NB4 (cell line): Measurements from ENCODE around the gene JMJD8.

ENCODE experiments used
- DNase-seq: peaks from one replicate; pipeline ENCODE4 v3.0.0; 2010; ENCODE audit warnings: low read depth
- H3K4me3 ChIP-seq: one replicate; pipeline ENCODE4 v1.5.1; 2011; ENCODE audit warnings: mild to moderate bottlenecking, low read depth, low read length, moderate library complexity
- MYC ChIP-seq: IDR thresholded peaks from 2 replicates; pipeline ENCODE4 v1.6.1; 2011; ENCODE audit warnings: low read depth, low read length
- POLR2A ChIP-seq: IDR thresholded peaks from 2 replicates; pipeline ENCODE4 v1.6.1; 2011; ENCODE audit warnings: mild to moderate bottlenecking; ENCODE audit not compliant: insufficient read length; ENCODE audit errors: extremely low read depth
- TF ChIP-seq, protein P1 (sequence below): IDR thresholded peaks from one replicate; pipeline ENCODE4 v1.5.1; 2012; ENCODE audit warnings: low read depth, low read length
- TF ChIP-seq, protein P2 (sequence below): IDR thresholded peaks from 2 replicates; pipeline ENCODE4 v1.6.1; 2011; ENCODE audit warnings: low read depth, low read length

The JMJD8 gene

DNA sequence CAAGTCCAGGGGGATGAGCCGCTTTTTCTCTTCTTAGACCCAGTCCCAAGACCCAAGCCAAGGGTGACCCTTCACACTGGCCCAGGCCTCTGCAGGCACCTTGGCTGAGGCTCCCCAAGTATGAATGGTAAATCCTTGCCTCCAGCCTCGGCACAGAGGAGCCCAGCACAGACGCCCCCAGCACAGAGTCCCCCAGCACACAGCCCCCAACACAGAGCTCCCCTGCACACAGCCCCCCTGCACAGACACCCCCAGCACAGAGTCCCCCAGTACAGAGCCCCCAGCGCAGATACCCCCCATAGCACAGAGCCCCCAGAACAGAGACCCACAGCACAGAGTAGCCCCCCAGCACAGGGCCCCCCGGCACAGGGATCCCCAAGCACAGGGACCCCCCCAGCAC is 43.5 kb downstream of the JMJD8 start:
- H3K4me3 ChIP-seq: no peak overlapping the region
- TF ChIP-seq, protein P1, sequence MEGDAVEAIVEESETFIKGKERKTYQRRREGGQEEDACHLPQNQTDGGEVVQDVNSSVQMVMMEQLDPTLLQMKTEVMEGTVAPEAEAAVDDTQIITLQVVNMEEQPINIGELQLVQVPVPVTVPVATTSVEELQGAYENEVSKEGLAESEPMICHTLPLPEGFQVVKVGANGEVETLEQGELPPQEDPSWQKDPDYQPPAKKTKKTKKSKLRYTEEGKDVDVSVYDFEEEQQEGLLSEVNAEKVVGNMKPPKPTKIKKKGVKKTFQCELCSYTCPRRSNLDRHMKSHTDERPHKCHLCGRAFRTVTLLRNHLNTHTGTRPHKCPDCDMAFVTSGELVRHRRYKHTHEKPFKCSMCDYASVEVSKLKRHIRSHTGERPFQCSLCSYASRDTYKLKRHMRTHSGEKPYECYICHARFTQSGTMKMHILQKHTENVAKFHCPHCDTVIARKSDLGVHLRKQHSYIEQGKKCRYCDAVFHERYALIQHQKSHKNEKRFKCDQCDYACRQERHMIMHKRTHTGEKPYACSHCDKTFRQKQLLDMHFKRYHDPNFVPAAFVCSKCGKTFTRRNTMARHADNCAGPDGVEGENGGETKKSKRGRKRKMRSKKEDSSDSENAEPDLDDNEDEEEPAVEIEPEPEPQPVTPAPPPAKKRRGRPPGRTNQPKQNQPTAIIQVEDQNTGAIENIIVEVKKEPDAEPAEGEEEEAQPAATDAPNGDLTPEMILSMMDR: no peak
- no peak for TF ChIP-seq POLR2A
- TF ChIP-seq, protein P2, sequence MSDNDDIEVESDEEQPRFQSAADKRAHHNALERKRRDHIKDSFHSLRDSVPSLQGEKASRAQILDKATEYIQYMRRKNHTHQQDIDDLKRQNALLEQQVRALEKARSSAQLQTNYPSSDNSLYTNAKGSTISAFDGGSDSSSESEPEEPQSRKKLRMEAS: no peak
- no peak for TF ChIP-seq MYC
- no peak for DNase-seq

DNA sequence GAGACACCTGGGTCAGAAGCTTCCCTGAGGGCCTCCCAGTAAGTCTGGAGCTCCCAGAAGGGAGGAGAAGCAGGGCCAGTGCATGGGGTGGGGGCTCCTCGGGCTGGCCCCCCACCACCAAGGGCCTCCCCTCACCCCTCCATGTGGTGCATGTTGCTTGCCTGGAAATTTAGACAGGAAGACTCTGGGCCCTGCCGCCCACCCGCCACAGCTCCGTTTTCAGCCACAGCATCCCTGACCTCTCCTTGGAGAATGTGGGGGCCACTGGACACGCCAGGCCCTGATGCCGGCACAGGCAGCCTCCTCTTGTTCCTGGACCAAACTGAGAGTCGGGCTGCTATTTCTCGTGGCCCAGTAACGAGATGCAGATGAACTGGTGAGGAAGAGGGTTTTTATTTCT is 45.3 kb downstream of the JMJD8 start:
- DNase-seq: no peak
- TF ChIP-seq, protein P2: no peak
- TF ChIP-seq, protein P1: no peak
- H3K4me3 ChIP-seq: no peak overlapping the region

DNA sequence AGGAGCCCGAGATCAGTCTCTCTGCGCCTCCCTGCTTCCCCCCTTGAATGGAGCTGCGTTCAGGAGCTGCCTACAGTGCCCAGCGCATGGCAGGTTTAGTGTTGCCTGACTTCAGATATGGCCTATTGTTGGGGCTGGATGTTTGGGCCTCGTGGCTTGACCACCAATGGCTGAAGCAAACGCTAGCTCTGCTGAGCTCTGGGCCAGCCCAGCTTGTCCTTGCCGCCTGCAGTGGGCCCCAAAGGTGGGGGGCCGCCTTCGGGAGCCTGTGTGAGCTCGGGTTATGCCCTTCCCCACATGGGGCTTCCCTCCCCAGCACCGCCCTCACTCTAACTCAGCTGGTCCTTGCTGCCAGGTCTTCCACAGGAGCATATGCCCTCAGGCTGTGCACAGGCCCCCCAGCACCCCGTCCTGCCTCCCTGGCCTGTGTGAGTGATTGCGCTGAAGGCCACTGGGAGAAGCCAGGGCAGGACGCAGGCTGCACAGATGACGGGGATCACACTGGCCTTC is 46.0 kb downstream of the JMJD8 start:
- H3K4me3 ChIP-seq: no peak overlapping the region
- DNase-seq: no peak
- TF ChIP-seq, protein P1: no peak
- no peak for TF ChIP-seq POLR2A
- TF ChIP-seq, protein P2: no peak
- TF ChIP-seq MYC: no peak

DNA sequence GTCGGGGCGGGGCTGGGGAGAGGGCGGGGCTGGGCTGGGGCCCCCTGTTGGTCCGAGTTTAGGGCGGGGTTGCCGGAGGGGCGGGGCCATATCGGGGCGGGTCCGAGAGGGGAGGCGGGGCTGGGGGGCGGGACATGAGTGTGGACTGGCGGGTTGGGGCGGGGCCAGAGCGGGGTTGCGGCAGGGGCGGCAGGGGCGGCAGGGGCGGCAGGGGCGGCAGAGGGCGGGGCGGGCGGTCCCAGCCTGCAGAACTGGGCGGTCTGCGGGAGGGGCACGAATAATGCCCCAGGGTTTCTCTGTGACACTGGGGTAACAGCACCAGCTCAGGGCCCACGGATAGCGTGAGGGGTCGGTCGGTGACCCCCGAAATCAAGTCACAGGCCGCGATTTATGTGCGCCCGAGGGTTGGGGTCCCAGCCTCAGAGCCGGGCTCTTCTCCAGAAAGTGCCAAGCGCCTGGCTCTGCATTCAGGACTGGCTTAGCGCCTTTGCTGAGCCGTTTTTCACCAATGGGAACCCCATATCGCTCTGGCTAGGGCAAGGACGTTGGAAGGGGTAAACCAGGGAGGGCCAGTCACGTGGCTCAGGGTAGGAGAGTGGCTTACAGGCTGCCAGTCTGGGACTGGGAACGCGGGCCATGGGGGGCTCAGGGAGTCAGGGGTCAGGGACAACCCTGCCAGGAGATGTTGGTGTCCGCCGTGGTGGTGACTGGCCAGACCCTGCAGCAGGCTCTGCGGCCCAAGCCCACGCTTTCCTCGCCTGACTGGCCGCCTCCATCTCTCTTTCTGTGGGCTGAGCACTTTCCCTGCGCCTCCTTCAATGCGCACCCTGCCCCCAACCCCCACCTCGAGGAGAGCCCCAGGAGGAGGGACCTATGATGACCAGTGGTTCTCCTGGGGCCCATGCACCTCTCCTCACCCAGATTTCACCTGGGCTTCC is 46.8 kb downstream of the JMJD8 start:
- peak; percentile 83 for DNase-seq
- TF ChIP-seq, protein P2: no peak
- TF ChIP-seq POLR2A (no peak), MYC (no peak)
- TF ChIP-seq, protein P1: no peak
- H3K4me3 ChIP-seq: peak overlapping the region; percentile 59

DNA sequence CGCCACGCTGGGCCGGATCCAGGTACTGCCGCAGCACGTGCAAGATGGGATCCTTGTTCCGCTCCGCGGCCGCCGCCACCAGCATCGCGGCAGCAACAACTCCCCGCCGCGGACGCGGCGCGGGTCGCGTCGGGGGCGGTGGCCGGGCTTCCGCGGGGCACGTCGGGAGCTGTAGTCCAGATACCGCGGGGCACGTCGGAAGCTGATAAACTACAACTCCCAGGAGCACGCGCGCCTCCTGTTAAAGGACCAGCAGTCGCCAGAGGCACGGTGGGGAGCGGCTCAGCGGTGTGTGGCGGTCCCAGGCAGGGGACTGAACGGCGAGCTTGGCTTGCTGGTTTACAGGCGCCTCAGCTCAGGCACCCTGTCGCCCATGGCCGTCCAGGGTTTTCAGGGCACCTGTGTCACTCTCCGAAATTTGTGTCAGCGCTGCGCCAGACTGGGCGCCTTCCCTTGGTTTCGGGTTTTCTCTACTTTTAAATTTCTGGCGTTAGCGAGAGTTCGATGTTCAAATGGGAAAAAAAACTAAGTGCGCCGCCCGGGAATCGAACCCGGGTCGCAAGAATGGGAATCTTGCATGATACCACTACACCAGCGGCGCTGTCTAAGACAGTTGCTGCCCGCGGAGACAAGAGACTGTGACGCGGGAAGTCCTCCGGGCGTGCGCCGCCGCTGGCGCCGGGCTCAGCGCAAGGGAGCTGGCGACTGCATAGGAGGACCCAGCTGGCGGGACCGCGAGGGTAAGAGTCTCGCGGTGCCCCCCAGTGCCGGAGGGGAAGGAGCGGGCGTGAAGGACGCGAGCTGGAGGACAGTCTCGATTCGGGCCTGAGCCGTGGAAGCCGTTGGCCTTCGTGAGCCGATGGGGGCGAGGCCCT is 47.7 kb downstream of the JMJD8 start, which contains the start of gene METTL26:
Gene METTL26, minus strand, starts transcription at position 100 of the 875 bp plus-strand sequence. Its CDS starts 15 bp downstream, at position 85.
- peak within 1 kb of the TSS; percentile 64 for H3K4me3 ChIP-seq
- TF ChIP-seq MYC (peak; percentile 98), POLR2A (peak; percentile 75)
- TF ChIP-seq, protein P2: peak; percentile 89
- TF ChIP-seq, protein P1: no peak
- peak; percentile 92 for DNase-seq
